ENCODE results near the gene BTN3A1.
"Not testable (repeated sequence)": the region's sequence is repeated elsewhere in the genome, so short reads cannot be mapped to it uniquely, and the experiment has no call there.

Gene BTN3A1

DNA sequence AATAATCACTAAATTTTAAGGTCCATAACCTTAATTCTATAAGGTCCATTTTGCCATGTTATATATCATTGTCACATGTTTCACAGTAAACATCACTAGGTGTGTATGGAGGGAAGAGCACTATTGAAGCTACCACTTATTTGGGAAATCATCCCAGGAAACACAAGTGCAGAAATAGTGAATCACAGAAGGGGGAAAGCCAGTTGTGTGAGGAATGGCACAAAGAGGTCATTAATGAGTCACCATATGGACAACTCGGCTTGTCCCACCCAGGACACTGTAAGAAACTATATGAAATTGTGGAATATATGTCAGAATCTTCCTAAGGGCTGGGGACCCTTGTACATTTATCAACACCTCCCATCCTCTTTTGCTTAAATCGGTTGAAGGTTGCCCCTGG, 13.7 kb downstream of the BTN3A1 start:
- DNase-seq: no peak

DNA sequence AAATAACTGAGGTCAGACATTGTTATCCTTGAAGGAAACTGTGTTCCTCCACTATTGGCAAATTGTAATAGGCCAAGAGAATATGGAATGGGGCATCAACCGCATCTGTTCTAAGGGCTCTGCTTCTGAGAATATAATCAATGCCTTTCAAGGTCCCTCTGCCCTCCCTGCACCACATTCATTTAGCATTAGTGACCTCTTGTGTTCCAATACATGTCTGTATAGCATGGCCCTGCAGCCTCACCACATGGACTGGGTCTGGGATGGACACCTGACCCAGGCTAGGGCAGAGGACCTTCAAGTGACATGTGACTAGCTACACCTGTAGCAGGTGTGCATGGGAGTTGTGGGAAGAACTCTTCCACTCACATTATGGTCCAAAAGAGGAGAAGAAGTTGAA, 14.2 kb downstream of the BTN3A1 start:
- no peak for DNase-seq

DNA sequence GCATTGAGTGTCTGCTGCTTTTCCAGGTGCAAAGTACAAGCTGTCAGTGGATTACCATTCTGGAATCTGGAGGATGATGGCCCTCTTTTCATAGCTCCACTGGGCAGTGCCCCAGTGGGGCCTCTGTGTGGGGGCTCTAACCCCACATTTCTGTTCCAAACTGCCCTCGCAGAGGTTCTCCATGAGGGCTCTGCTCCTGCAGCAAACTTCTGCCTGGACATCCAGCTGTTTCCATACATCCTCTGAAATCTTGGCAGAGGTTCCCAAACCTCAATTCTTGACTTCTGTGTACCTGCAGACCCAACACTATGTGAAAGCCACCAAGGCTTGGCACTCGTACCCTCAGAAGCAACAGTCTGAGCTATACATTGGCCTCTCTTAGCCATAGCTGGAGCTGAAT, 16.0 kb downstream of the BTN3A1 start:
- not testable (repeated sequence) for DNase-seq

DNA sequence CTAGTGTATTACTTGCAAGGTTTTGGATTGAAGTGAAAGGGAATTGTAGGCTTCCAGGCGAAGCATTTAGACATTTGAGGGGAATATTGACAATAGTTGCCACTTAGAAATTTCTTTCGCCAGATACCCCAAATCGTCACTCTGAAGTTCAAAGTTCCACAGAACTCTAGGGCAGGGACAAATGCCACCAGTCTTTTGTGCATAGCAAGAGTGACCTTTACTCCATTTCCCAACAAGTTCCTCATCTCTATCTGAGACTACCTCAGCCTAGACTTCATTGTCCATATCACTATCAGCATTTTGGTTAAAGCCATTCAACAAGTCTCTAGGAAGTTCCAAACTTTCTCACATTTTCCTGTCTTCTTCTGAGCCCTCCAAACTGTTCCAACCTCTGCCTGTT, 16.7 kb downstream of the BTN3A1 start:
- DNase-seq: not testable (repeated sequence)

GRCh38 chr6:26420688-26421171, 18.7 kb downstream of the BTN3A1 start:
- no peak for DNase-seq

DNA sequence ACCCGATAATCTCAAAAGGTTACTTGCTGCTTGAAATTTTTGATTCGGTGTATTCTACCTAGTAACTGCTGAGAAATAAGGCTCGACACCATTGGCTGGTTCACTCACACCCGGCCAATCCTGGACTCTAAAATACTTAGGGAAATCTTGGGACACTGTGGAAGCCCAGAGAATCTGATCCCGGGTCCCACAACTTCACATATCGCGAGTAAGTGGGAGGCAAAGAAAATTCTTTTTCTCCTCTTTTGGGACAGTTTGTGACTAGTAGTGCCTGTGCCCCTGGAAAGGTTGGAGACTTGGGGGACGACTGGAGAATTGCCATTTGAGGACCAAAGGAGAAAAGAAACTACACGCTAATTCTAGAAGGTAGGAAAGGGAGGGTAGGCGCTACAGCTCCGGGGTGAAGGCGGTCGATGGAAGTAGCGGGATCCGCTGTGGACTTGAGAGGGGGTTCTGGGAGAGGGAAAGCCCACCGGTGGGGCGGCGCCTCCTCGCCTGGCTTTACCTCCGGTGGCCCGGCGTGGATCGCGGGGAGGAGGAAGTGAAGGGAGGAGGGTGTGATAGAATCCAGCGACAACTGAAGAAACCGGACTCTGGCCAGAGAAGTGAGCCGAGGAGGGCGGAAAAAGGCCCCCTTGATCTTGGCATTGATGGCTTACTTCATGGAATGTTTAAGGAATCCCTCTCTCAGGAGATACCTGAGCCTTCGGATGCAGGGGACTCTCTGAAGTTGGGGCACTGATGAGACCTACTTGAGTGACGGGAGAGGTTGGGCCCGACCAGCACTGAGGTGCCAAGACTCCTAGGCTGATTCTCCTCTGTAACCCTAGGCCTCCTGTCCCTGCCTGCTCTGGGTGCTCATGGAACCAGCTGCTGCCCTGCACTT, 19.4 kb downstream of the BTN3A1 start:
- peak; percentile 95 for DNase-seq

DNA sequence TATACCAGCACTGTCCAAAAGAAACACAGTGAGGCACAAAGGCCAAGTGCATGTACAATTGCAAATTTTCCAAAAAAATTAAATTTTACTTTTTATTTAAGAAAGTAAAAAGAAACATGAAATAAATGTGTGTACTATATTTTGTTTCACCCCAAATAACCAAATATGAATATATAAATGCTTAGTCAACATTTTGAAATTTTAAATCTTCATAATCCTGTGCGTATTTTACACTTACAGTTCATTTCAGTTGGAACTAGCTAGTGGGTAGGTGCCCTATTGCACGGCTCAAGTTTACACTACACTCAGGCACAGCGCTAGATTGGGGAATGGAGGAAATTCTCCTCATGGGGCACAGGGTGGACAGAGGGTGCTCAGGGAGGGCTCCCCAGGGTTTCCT, 20.3 kb downstream of the BTN3A1 start:
- DNase-seq: no peak

- no peak for DNase-seq
These were observed 24.8 kb downstream of the BTN3A1 start for GRCh38 chr6:26426691-26427450.

- DNase-seq: no peak
These were observed 25.4 kb downstream of the BTN3A1 start for GRCh38 chr6:26427451-26427809.

GRCh38 chr6:26428206-26428605, 26.1 kb downstream of the BTN3A1 start:
- DNase-seq: no peak

GRCh38 chr6:26430787-26431186, 28.7 kb downstream of the BTN3A1 start:
- no peak for DNase-seq

- no peak for DNase-seq
These were observed 29.4 kb downstream of the BTN3A1 start for GRCh38 chr6:26431258-26432172.

GRCh38 chr6:26432627-26433201, 30.6 kb downstream of the BTN3A1 start:
- no peak for DNase-seq

DNA sequence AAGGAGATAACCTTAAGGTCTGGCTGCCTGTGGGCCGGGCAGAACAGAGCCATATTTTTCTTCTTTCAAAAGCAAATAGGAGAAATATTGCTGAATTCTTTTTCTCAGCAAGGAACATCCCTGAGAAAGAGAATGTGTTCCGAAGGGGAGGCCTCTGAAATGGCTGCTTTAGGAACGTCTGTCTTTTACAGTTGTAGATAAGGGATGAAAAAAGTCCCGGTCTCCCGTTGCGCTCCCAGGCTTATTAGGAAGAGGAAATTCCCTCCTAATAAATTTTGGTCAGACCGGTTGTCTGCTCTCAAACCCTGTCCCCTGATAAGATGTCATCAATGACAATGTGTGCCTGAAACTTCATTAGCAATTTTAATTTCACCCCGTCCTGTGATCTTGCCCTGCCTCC, 31.6 kb downstream of the BTN3A1 start:
- not testable (repeated sequence) for DNase-seq

DNA sequence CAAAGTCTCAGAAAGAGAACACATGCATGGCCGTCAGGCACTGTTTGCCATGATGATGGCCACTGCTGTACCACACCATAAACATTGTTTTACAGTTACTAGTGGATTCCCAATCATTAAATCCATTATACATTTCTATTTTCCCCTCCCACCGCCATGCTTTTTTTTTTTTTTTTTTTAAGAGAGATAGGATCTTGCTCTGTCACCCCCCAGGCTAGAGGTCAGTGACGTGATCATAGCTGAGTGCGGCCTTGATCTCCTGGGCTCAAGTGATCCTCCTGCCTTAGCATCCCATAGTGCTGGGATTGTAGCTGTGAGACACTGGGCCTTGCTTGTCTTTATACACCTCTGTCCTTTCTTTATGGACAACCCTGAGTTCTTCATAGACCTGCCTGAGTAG, 33.9 kb downstream of the BTN3A1 start:
- DNase-seq: no peak

DNA sequence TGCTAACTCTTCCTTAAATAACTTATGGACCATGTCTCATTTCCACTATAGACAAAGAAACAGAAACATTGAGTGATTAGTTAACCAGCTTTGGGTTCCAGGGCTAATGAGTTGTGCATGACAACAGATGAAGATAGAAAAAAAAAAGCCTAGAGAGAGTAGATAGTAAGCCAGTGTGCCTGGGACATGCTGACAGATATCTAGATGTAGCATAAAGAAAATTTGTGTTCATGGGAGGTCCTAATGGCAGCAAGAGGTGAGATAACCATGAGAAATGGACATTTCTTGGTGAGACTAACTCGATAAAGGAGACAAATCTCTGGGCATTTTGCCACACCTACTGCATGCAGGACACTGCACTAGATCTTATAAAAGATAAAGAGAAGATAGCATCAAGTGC, 35.5 kb downstream of the BTN3A1 start:
- DNase-seq: no peak

DNA sequence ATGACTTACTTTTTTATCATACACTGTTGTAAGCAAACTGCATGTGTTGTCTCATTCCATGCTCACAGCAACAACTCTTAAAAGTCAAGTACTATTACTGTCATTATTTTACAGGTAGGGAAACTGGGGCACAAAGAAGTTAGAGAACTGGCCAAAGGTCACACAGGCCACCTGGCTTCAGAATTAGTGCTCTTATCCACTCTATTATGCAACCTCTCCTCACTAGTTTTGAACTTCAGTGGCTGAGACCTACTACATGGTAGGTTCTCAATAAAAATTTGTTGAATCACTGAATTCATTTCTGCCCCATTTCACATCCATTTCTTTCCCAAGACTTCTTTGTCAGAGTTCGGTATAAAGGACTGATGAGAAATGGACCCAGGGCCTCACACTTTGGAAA, 35.9 kb downstream of the BTN3A1 start:
- DNase-seq: no peak

DNA sequence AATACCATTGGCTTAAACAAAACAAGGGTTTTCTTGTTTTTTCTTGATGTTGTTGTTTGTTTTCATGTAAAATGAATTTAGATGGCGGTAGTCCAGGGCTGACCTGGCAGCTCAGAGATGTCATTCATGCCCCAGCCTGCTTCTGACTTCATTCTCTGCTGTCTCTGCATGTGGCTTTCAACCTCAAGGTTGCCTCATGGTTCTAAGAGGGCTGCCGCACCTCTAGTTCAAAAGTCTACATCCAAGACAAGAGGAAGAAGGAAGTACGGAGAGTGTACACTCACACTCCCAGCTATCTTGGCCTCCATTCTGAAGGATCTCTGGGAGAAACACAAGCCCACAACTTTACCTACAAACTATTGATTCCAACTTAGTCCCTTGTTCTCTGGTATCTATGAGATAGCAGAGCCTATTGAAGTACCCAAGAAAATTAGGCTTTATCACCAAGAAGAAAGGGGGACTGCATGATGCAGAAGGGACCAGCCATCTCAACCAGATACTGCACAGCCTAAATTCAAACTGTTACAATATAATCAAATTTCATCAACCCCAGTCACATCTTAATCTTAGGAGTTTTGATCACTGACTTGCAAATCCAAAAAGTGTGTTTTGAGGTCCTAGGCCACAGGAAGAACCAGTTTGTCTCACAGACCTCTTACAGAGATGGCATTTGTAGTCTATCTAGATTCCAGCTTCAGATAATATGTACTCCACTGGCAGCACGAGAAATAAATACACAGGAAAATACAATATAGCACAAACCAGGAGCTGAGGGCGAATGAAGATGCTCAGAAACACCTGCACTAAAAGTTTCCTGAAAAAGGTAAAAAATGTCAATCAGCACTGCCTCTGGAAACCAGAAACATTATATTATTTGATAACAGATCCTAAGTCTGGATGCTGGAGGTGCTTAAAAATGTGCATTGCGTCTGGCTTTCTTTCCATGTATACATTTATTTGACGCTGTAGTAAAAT, 37.4 kb downstream of the BTN3A1 start:
- no peak for DNase-seq

- DNase-seq: no peak
These were observed 38.9 kb downstream of the BTN3A1 start for GRCh38 chr6:26440977-26441358.

DNA sequence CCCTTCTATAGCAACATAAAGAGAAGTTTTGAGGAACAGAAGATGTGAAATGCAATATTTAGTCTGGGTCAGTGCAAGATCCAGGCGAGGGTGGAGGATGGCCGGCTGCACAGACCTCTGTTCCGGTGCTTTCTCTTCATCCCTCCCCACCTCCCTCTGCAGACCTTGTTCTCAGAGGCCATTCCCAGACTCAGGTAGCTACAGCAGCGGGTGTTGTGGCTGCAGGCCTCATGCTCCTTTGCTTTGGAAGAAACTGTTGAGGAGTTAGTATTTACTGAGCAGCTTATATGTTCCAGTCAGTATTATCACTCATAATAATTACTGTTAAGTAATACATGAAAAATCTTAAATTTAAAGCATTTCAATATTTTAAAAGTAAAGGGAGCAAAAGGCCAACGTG, 39.9 kb downstream of the BTN3A1 start:
- DNase-seq: no peak

DNA sequence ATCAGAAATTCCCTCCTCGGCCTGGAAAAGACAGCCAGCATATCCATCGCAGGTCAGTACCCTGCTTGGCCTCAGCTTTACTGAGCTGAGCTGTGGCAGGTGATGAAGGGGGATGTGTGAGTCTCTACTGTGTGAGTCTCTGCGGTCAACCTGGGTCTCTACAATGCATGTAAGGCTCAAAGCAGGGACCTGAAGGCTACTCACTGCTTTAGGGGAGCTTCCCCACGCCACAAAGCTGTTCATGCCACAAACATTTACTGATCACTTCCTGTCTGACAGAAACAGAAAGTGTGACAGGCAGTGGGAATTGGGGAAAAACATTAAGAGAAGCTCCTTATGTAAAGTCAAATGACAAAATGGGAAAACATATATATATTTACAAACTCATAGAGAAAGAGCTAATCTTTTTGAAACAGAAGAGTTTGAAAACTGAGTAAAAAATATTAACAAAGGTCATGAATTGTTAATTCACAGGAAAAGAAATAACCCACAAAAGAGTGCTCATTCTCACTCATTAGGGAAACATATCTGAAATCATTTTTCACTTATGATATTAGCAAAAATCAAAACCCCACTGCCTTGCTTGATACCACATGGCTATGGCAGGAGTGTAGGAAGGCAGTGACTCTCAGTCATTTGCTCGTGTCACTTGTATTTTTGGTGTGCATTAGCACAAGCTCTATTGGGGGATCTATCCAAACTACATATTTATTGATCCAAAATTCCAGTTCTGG, 44.0 kb downstream of the BTN3A1 start:
- DNase-seq: no peak
